GM18502 (cell line): Measurements from ENCODE around the gene DUOXA2.
"Not testable (repeated sequence)": the region's sequence is repeated elsewhere in the genome, so short reads cannot be mapped to it uniquely, and the experiment has no call there.

ENCODE experiments used
- ATAC-seq: cut with Tn5 transposase; IDR thresholded peaks from one replicate; pipeline ENCODE4 v1.9.1; 2021; ENCODE audit warnings: mild to moderate bottlenecking; ENCODE audit not compliant: unreplicated experiment, poor library complexity

The DUOXA2 gene

GRCh38 chr15:45134046-45134445, 19.9 kb downstream of the DUOXA2 start:
- ATAC-seq: no peak

- ATAC-seq: no peak
Measured at GRCh38 chr15:45134682-45135604, 20.8 kb downstream of the DUOXA2 start.

- ATAC-seq: not testable (repeated sequence)
Measured at GRCh38 chr15:45135705-45136377, 21.7 kb downstream of the DUOXA2 start.

DNA sequence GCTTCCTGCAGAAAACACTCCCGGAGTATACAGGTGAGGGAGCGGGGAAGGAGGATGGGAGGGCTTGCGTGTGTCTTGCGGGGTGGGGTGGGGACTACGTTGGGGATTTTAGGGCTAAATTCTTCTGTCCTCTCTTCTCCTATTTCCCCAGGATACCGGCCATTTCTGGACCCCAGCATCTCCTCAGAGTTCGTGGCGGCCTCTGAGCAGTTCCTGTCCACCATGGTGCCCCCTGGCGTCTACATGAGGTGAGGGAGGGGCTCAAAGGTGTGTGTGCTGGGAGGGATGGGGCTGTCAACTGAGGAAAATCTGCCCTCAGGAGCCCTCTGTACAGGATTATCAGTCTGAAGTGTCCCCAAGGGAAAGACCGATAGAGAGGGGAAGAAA, 22.2 kb downstream of the DUOXA2 start:
- ATAC-seq: no peak

DNA sequence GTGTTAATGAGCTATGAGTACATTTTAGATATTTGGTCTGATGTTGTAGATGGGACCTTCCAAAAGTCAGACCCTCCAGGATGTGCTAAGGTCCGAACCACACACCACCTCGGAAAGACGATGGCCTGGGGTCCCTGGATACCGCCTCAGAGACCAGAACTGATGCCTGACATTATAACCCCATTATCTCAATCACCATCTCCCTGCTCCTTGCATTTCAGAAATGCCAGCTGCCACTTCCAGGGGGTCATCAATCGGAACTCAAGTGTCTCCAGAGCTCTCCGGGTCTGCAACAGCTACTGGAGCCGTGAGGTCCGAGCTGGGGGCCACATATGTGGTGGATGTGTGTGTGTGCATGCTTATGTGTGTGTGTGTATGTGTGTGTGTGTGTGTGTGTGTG, 23.6 kb downstream of the DUOXA2 start:
- ATAC-seq: no peak

- no peak for ATAC-seq
Measured at GRCh38 chr15:45138814-45139765, 25.0 kb downstream of the DUOXA2 start.

GRCh38 chr15:45139770-45140169, 25.6 kb downstream of the DUOXA2 start:
- no peak for ATAC-seq

- ATAC-seq: no peak
Measured at GRCh38 chr15:45140557-45141250, 26.6 kb downstream of the DUOXA2 start.

GRCh38 chr15:45141386-45141785, 27.3 kb downstream of the DUOXA2 start:
- ATAC-seq: no peak

GRCh38 chr15:45143056-45143455, 28.9 kb downstream of the DUOXA2 start:
- no peak for ATAC-seq

GRCh38 chr15:45143946-45144345, 29.8 kb downstream of the DUOXA2 start:
- ATAC-seq: no peak

- no peak for ATAC-seq
Measured at GRCh38 chr15:45144775-45145174, 30.6 kb downstream of the DUOXA2 start.

GRCh38 chr15:45146405-45146804, 32.3 kb downstream of the DUOXA2 start:
- no peak for ATAC-seq

- no peak for ATAC-seq
Measured at GRCh38 chr15:45147606-45148005, 33.5 kb downstream of the DUOXA2 start.

GRCh38 chr15:45148076-45149059, 34.2 kb downstream of the DUOXA2 start:
- no peak for ATAC-seq

DNA sequence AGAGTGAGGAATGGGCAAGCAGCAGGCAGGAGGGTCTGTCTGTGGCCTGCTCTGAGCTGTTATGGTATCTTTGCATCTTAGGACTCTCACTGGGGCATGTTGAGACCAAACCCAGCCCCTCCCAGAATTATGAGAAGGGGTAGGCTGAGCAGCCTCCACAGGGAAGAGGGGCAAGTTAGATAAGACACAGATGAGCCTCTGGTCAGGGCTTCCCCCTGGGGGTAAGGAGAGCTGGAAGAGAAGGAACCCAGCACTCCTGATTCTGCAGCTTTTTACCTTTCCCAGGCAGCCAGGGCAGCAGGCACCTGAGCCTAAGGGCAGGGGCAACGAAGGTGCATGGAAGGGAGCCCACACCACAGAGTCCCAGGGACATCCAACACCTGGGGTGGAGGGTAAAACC, 34.9 kb downstream of the DUOXA2 start:
- ATAC-seq: no peak

GRCh38 chr15:45150481-45150880, 36.4 kb downstream of the DUOXA2 start:
- ATAC-seq: no peak

GRCh38 chr15:45150997-45151396, 36.9 kb downstream of the DUOXA2 start:
- ATAC-seq: no peak
